Activated naive CD8-positive, alpha-beta T cell treated with anti-CD3 and anti-CD28 coated beads, Interleukin-2, amount 10 ng/mL, durations not matched to agents 7 days and 5 days (primary cell): ENCODE measurements around the gene GRK1. TPM values are rescaled to one million over a fixed set of nuclear protein-coding genes. Genes with fewer than 3 reads are reported as not detected.

Experiments
- ATAC-seq: fragments of 150-1000 bp; cut with Tn5 transposase; one replicate; pipeline ENCODE4 v1.10.0; 2021; ENCODE audit warnings: low read depth, moderate library complexity
- POLR2A ChIA-PET: fragments of 350-600 bp; sonication (Branson Sonifier 250); formaldehyde crosslinking; loops from one replicate; lab custom pipeline; 2021; ENCODE audit warnings: antibody characterized with exemption; lab: Charles Lee
- DNase-seq: peaks from one replicate; pipeline ENCODE4 v3.0.0; 2021
- H3K27ac Mint-ChIP-seq: one replicate; pipeline ENCODE4 v1.8.0; 2022; ENCODE audit warnings: mild to moderate bottlenecking, mixed read lengths
- H3K27me3 Mint-ChIP-seq: one replicate; pipeline ENCODE4 v1.8.0; 2022; ENCODE audit warnings: mild to moderate bottlenecking, moderate library complexity, mixed read lengths
- H3K36me3 Mint-ChIP-seq: one replicate; pipeline ENCODE4 v1.8.0; 2021; ENCODE audit warnings: mild to moderate bottlenecking, mixed read lengths
- H3K4me1 Mint-ChIP-seq: one replicate; pipeline ENCODE4 v1.8.0; 2021; ENCODE audit warnings: mixed read lengths
- H3K4me3 Mint-ChIP-seq: one replicate; pipeline ENCODE4 v1.8.0; 2022; ENCODE audit warnings: mild to moderate bottlenecking, moderate library complexity, mixed read lengths
- H3K9me3 Mint-ChIP-seq: one replicate; pipeline ENCODE4 v1.8.0; 2021; ENCODE audit warnings: mixed read lengths
- total RNA-seq, 2 experiments: library from RNA; stranded (reverse); gene quantifications; one replicate each; pipeline ENCODE4 v1.2.3, GENCODE V29; 2021

The GRK1 gene
- total RNA-seq, 2 experiments from 2014 or later: not detected

GRCh38 chr13:113728571-113729054, 61.6 kb downstream of the GRK1 start:
- Mint-ChIP-seq H3K4me1 (no peaks in the 10 kb centered on the region), H3K36me3 (no peaks in the 10 kb centered on the region), H3K9me3 (no peaks in the 10 kb centered on the region), H3K27me3 (peaks cover 20% of the 10 kb centered on the region), H3K27ac (no peak overlapping the region), H3K4me3 (no peak overlapping the region)
- DNase-seq (no peak), ATAC-seq (no peak)
- POLR2A ChIA-PET: no interaction called here

DNA sequence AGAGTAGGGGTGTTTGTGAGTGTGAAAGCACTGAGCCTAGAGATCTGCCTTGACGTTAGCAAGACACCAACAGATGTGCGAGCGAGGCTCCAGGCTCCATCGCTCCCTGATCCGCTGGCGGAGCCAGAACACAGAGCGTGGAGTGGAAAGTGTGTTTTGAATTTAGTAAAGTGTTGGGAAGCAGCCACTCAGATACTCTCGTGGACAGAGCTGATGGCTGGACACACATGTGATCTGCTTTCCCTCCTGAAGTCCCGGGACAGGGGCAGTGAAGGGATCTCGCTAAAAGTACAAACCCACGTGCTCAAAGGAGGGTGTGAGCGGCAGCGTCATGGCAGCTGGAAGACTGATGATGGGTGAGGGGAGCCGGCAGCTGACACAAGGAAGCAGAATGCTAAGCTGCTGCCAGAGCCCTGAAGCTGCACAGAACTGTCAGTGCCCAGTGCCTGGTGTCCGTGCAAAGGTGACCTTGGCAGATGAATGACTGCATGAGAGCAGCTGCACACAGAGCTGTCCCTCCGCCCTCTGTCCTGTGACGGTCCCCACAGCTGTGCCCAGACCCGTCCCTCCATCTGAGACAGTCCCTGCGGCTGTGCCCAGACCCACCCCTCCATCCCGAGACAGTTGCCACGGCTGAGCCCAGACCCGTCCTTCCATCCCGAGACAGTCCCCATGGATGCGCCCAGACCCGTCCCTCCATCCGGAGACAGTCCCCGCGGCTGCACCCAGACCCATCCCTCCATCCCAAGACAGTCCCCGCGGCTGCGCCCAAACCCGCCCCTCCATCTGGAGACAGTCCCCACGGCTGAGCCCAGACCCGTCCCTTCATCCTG, 62.4 kb downstream of the GRK1 start:
- H3K9me3 Mint-ChIP-seq: no peaks in the 10 kb centered on the region
- no peak overlapping the region for H3K4me3 Mint-ChIP-seq
- H3K27ac Mint-ChIP-seq: no peak overlapping the region
- H3K27me3 Mint-ChIP-seq: peaks cover 20% of the 10 kb centered on the region
- no peaks in the 10 kb centered on the region for H3K36me3 Mint-ChIP-seq
- no peak for ATAC-seq
- DNase-seq: no peak
- POLR2A ChIA-PET: no interaction called here
- no peaks in the 10 kb centered on the region for H3K4me1 Mint-ChIP-seq

GRCh38 chr13:113730258-113730691, 63.3 kb downstream of the GRK1 start:
- H3K36me3 Mint-ChIP-seq: no peaks in the 10 kb centered on the region
- no peaks in the 10 kb centered on the region for H3K4me1 Mint-ChIP-seq
- ATAC-seq (no peak), DNase-seq (no peak)
- H3K27me3 Mint-ChIP-seq: peaks cover 20% of the 10 kb centered on the region
- H3K9me3 Mint-ChIP-seq: no peaks in the 10 kb centered on the region
- POLR2A ChIA-PET: no interaction called here
- H3K27ac Mint-ChIP-seq: no peak overlapping the region
- H3K4me3 Mint-ChIP-seq: no peak overlapping the region

GRCh38 chr13:113730831-113731191, 63.8 kb downstream of the GRK1 start:
- no peak for ATAC-seq
- H3K4me3 Mint-ChIP-seq: no peak overlapping the region
- H3K36me3 Mint-ChIP-seq: no peaks in the 10 kb centered on the region
- peaks cover 20% of the 10 kb centered on the region for H3K27me3 Mint-ChIP-seq
- POLR2A ChIA-PET: no interaction called here
- no peak overlapping the region for H3K27ac Mint-ChIP-seq
- no peak for DNase-seq
- H3K9me3 Mint-ChIP-seq: no peaks in the 10 kb centered on the region
- no peaks in the 10 kb centered on the region for H3K4me1 Mint-ChIP-seq

- Mint-ChIP-seq H3K4me1 (no peaks in the 10 kb centered on the region), H3K27me3 (peaks cover 20% of the 10 kb centered on the region), H3K9me3 (no peaks in the 10 kb centered on the region), H3K36me3 (no peaks in the 10 kb centered on the region), H3K4me3 (no peak overlapping the region), H3K27ac (no peak overlapping the region)
- DNase-seq (no peak), ATAC-seq (no peak)
- POLR2A ChIA-PET: no interaction called here
Measured at GRCh38 chr13:113731192-113732175, 64.5 kb downstream of the GRK1 start.

DNA sequence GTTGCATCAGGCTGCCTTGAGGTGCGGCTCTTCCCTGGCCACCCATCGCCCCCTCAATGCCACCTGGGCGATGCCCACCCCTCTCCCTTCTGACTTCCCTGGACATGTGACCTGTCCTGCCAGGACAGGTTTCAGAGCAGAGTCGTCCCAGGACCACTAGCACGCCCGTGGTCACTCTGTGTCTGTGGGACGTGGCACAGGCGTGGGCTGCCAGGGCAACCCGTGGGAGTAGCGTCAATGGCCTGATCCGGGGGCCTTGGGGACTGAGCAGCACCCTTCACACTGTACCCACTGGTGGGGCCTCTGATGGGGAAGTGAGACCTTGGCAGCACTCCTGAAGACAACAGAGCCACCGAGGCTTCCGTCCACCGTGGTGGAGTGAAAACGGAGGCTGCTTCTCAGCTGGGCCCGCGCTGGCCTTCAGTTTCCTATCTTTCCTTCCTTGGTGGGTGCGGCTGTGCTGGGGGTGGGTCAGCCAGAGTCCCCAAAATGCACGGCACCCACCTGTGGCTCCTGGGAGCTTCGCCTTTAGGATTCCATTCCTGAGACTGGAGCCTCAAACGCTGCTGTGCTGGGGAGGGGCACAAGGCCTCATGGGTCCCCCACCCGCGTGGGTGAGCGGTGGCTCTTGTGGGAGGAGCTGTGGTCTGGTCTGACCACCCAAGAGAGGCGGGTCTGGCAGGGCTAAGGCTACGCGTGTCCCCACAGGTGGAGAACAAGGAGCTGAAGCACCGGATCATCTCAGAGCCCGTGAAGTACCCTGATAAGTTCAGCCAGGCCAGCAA, 65.3 kb downstream of the GRK1 start:
- no peak for DNase-seq

DNA sequence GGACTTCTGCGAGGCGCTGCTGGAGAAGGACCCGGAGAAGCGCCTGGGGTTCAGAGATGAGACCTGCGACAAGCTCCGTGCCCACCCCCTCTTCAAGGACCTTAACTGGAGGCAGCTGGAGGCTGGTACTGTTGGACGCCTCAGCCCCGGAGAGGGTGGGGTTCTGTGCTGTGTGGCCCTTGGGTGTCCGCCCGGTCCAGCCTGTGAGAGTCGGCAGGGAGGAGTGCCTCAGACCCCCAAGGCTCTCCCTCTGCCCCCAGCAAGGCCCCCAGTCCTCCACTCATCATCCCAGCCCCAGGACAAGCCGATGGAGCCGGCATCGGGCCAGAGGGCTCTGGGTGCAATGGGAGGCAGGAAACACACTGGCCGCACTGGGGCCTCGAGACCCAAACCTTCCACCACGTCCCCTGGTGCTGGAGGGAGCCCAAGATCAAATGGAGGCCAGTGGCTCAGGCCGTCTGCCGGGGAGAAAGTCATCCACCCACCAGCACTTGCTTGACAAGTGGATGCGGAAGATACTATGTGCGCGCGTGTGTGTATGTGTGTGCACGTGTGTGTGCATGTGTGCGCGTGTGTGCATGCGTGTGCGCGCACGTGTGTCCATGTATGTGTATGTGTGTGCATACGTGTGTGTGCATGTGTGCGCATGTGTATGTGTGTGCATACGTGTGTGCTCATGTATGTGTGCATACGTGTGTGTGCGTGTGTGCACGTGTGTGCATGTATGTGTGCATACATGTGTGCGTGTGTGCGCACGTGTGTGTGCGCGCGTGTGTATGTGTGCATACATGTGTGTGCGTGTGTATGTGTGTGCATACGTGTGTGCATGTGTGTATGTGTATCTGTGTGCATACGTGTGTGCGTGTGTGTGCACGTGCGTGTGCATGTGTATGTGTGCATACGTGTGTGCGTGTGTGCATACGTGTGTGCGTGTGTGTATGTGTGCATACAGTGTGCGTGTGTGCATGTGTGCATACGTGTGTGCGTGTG, 66.2 kb downstream of the GRK1 start:
- DNase-seq (no peak), ATAC-seq (no peak)
- Mint-ChIP-seq H3K27ac (no peak overlapping the region), H3K4me1 (no peaks in the 10 kb centered on the region), H3K36me3 (no peaks in the 10 kb centered on the region), H3K4me3 (no peak overlapping the region), H3K27me3 (peaks cover 20% of the 10 kb centered on the region), H3K9me3 (no peaks in the 10 kb centered on the region)
- POLR2A ChIA-PET: no interaction called here

More for the DNA sequence above, 65.3 kb downstream of the GRK1 start:
- Mint-ChIP-seq H3K4me1 (no peaks in the 10 kb centered on the region), H3K9me3 (no peaks in the 10 kb centered on the region), H3K27ac (no peak overlapping the region), H3K4me3 (no peak overlapping the region), H3K27me3 (peaks cover 20% of the 10 kb centered on the region), H3K36me3 (no peaks in the 10 kb centered on the region)
- no peak for ATAC-seq
- POLR2A ChIA-PET: no interaction called here

DNA sequence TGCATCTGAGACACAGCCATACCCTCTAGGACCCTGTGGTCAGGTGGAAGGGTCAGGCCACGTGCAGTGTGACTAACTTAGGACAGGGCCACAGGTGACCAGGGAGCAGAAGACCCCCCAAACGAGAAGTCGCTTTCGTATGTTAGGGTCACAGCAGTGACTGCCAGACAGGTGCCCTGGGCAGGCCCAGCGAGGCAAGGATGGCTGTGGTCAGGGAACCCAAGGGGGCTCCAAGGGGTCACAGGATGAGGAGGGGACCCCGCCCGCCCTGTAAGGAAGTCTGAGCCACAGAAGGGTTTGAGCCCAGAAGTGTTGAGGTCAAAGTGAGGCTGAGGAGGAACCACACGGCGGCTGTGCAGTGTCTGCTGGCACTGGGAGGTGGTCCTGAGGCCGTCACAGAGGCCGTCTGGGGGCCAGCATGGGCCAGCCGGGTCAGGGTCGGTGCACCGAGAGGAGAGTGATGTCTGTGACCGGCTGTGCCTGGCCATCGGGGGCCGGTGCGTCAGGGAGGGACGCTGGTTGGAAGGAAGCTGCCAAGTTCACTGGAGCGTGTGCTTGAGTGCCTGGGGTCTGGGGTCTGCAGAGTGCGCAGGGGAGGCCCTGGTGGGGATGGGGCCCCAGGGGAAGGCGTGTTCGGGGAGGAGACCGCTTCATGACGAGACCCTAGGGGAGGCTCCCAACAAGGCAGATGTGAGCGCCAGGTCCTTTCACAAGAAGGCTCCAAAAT, 67.2 kb downstream of the GRK1 start:
- Mint-ChIP-seq H3K36me3 (no peaks in the 10 kb centered on the region), H3K27ac (no peak overlapping the region), H3K4me1 (no peaks in the 10 kb centered on the region), H3K27me3 (peaks cover 12% of the 10 kb centered on the region), H3K4me3 (no peak overlapping the region), H3K9me3 (no peaks in the 10 kb centered on the region)
- ATAC-seq (no peak), DNase-seq (no peak)
- POLR2A ChIA-PET: no interaction called here

- Mint-ChIP-seq H3K36me3 (no peaks in the 10 kb centered on the region), H3K4me3 (no peak overlapping the region), H3K9me3 (no peaks in the 10 kb centered on the region), H3K27ac (no peak overlapping the region), H3K4me1 (no peaks in the 10 kb centered on the region), H3K27me3 (peaks cover 7% of the 10 kb centered on the region)
- ATAC-seq: no peak
- POLR2A ChIA-PET: no interaction called here
- no peak for DNase-seq
Measured at GRCh38 chr13:113734826-113735125, 67.8 kb downstream of the GRK1 start.

DNA sequence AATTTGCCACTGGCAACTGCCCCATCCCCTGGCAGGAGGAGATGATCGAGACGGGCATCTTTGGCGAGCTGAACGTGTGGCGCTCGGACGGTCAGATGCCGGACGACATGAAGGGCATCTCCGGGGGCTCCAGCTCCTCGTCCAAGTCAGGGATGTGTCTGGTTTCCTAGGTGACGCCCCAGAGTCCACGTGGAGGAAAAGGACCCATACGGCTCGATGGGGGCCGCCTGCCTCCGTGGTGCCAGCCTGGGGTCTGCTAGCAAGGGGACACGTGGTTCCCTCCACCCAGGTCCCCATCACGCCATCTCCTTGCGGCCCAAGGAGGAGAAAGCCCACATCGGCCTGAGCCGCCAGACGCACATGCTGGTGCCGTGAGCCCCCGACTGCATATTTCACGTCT, 68.2 kb downstream of the GRK1 start:
- Mint-ChIP-seq H3K36me3 (no peaks in the 10 kb centered on the region), H3K4me1 (no peaks in the 10 kb centered on the region)
- ATAC-seq: no peak

GRCh38 chr13:113735750-113736149, 68.7 kb downstream of the GRK1 start:
- no peak overlapping the region for H3K4me3 Mint-ChIP-seq
- H3K27ac Mint-ChIP-seq: no peak overlapping the region
- H3K27me3 Mint-ChIP-seq: peaks cover 7% of the 10 kb centered on the region
- peaks cover 4% of the 10 kb centered on the region for H3K4me1 Mint-ChIP-seq
- POLR2A ChIA-PET: no interaction called here
- ATAC-seq: no peak
- H3K9me3 Mint-ChIP-seq: no peaks in the 10 kb centered on the region
- no peaks in the 10 kb centered on the region for H3K36me3 Mint-ChIP-seq
- DNase-seq: no peak

More for the DNA sequence above, 68.2 kb downstream of the GRK1 start:
- no peak for DNase-seq
- no peak overlapping the region for H3K4me3 Mint-ChIP-seq
- POLR2A ChIA-PET: no interaction called here
- H3K27me3 Mint-ChIP-seq: peaks cover 8% of the 10 kb centered on the region
- H3K27ac Mint-ChIP-seq: no peak overlapping the region
- no peaks in the 10 kb centered on the region for H3K9me3 Mint-ChIP-seq

DNA sequence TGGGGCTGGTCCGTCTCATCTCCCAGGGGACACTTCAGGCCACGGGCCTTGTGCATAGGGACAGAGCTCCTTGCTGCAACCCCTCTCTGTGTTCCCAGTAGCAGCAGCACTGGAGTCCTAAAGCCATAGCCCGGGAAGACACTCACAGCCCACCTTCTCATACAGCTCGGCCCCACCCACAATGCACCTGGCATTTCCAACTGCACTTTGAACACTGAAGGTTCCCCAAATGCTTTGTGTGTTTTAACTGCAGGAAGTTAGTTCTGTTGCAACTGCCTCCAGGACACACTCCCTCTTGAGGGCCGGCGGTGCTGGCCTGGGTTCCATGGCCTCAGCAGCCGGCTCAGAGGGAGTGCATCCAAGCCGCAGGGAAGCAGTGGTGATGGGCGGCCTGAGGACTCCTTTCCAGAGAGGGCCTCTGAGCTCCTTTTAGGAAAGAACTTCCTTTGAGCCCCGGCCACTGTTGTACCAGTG, 69.3 kb downstream of the GRK1 start:
- Mint-ChIP-seq H3K9me3 (no peaks in the 10 kb centered on the region), H3K4me1 (peaks cover 9% of the 10 kb centered on the region), H3K27ac (no peak overlapping the region), H3K36me3 (no peaks in the 10 kb centered on the region), H3K4me3 (no peak overlapping the region), H3K27me3 (peaks cover 11% of the 10 kb centered on the region)
- DNase-seq: no peak
- POLR2A ChIA-PET: no interaction called here
- no peak for ATAC-seq
